Measurements from ENCODE around the gene ATG2A. TPM values are rescaled to one million over a fixed set of nuclear protein-coding genes. Genes with fewer than 3 reads are reported as not detected.

Gene ATG2A
- polyA plus RNA-seq, 3 donors, result 12.4 to 14.7 (median 14.5) TPM

- WGBS, 3 donors, result 69 to 84% (median 73%) methylated on average over 15 of the region's 15 CpGs
These were observed 51.5 kb downstream of the ATG2A start for GRCh38 chr11:64865286-64866172.

GRCh38 chr11:64864473-64865285 is 52.3 kb downstream of the ATG2A start:
- WGBS, 3 donors, result 41 to 65% (median 49%) methylated on average over 18 of the region's 18 CpGs
- H3K27ac ChIP-seq (ENCODE audit: low read depth, low read length), result peak overlapping the region; percentile 58

More at GRCh38 chr11:64865286-64866172, 51.5 kb downstream of the ATG2A start:
- no peak overlapping the region for H3K27ac ChIP-seq (ENCODE audit: low read depth, low read length)

- WGBS, 3 donors, result 43 to 53% (median 48%) methylated on average over 9 of the region's 9 CpGs
These were observed 52.9 kb downstream of the ATG2A start for GRCh38 chr11:64864135-64864472.

GRCh38 chr11:64863391-64864060 is 53.5 kb downstream of the ATG2A start:
- 59 to 71% (median 60%) methylated on average over 23 of the region's 23 CpGs for WGBS, 3 donors
- H3K27ac ChIP-seq (ENCODE audit: low read depth, low read length), result peak overlapping the region; percentile 23

More at GRCh38 chr11:64864135-64864472, 52.9 kb downstream of the ATG2A start:
- peak overlapping the region; percentile 23 for H3K27ac ChIP-seq (ENCODE audit: low read depth, low read length)

GRCh38 chr11:64862987-64863390 is 54.0 kb downstream of the ATG2A start:
- no peak overlapping the region for H3K27ac ChIP-seq (ENCODE audit: low read depth, low read length)
- 40 to 76% (median 46%) methylated on average over 9 of the region's 9 CpGs for WGBS, 3 donors

- no peak overlapping the region for H3K27ac ChIP-seq (ENCODE audit: low read depth, low read length)
- 71 to 80% (median 78%) methylated on average over 6 of the region's 6 CpGs for WGBS, 3 donors
These were observed 55.6 kb downstream of the ATG2A start for GRCh38 chr11:64861227-64861975.

- H3K27ac ChIP-seq (ENCODE audit: low read depth, low read length), result peak overlapping the region; percentile 44
- 74 to 86% (median 78%) methylated on average over 33 of the region's 33 CpGs for WGBS, 3 donors
These were observed 57.2 kb downstream of the ATG2A start for GRCh38 chr11:64859542-64860414.

- 58 to 88% (median 58%) methylated on average over 19 of the region's 19 CpGs for WGBS, 3 donors
- peak overlapping the region; percentile 10 for H3K27ac ChIP-seq (ENCODE audit: low read depth, low read length)
These were observed 58.3 kb downstream of the ATG2A start for GRCh38 chr11:64858467-64859263.

GRCh38 chr11:64857485-64857884 is 59.5 kb downstream of the ATG2A start:
- WGBS, 3 donors, result 88 to 97% (median 95%) methylated on average over 6 of the region's 6 CpGs
- H3K27ac ChIP-seq (ENCODE audit: low read depth, low read length), result peak overlapping the region; percentile 57

GRCh38 chr11:64856382-64857227 is 60.4 kb downstream of the ATG2A start:
- WGBS, 3 donors, result 53 to 78% (median 54%) methylated on average over 20 of the region's 20 CpGs

GRCh38 chr11:64855596-64856304 is 61.3 kb downstream of the ATG2A start:
- H3K27ac ChIP-seq (ENCODE audit: low read depth, low read length), result peak overlapping the region; percentile 36
- 77 to 88% (median 77%) methylated on average over 16 to 20 of the region's 22 CpGs for WGBS, 3 donors

More at GRCh38 chr11:64856382-64857227, 60.4 kb downstream of the ATG2A start:
- H3K27ac ChIP-seq (ENCODE audit: low read depth, low read length), result no peak overlapping the region

GRCh38 chr11:64854534-64855502 is 62.2 kb downstream of the ATG2A start:
- 61 to 82% (median 69%) methylated on average over 44 to 45 of the region's 45 CpGs for WGBS, 3 donors
- peak overlapping the region; percentile 36 for H3K27ac ChIP-seq (ENCODE audit: low read depth, low read length)

- 90 to 91% (median 91%) methylated on average over 25 of the region's 25 CpGs for WGBS, 3 donors
- H3K27ac ChIP-seq (ENCODE audit: low read depth, low read length), result peak overlapping the region; percentile 26
These were observed 62.9 kb downstream of the ATG2A start for GRCh38 chr11:64854157-64854533.

GRCh38 chr11:64853709-64854108 is 63.3 kb downstream of the ATG2A start:
- no peak overlapping the region for H3K27ac ChIP-seq (ENCODE audit: low read depth, low read length)
- 47 to 80% (median 65%) methylated on average over 27 of the region's 27 CpGs for WGBS, 3 donors

All from adipose tissue (tissue), 3 donors.